ENCODE results near the gene LHX8.
"Not testable (repeated sequence)": the region's sequence is repeated elsewhere in the genome, so short reads cannot be mapped to it uniquely, and the experiment has no call there.

Gene LHX8

GRCh38 chr1:75132812-75133619, 1.2 kb upstream of the LHX8 start:
- no peak for DNase-seq (ENCODE audit: low spot score)

GRCh38 chr1:75134647-75135572, 722 bp downstream of the LHX8 start:
- no peak for DNase-seq (ENCODE audit: low spot score)

- no peak for DNase-seq (ENCODE audit: low spot score)
These were observed 1.5 kb downstream of the LHX8 start for GRCh38 chr1:75135573-75136194.

- DNase-seq (ENCODE audit: low spot score), result no peak
These were observed 2.1 kb downstream of the LHX8 start for GRCh38 chr1:75136195-75136815.

GRCh38 chr1:75136921-75137641, 2.9 kb downstream of the LHX8 start:
- DNase-seq (ENCODE audit: low spot score), result no peak

- DNase-seq (ENCODE audit: low spot score), result no peak
These were observed 17.9 kb downstream of the LHX8 start for GRCh38 chr1:75152092-75152491.

- no peak for DNase-seq (ENCODE audit: low spot score)
These were observed 25.0 kb downstream of the LHX8 start for GRCh38 chr1:75159154-75159553.

GRCh38 chr1:75165264-75165663, 31.1 kb downstream of the LHX8 start:
- no peak for DNase-seq (ENCODE audit: low spot score)

- no peak for DNase-seq (ENCODE audit: low spot score)
These were observed 32.6 kb downstream of the LHX8 start for GRCh38 chr1:75166821-75167220.

- no peak for DNase-seq (ENCODE audit: low spot score)
These were observed 35.8 kb downstream of the LHX8 start for GRCh38 chr1:75170011-75170410.

- DNase-seq (ENCODE audit: low spot score), result no peak
These were observed 36.8 kb downstream of the LHX8 start for GRCh38 chr1:75170981-75171380.

GRCh38 chr1:75171876-75172275, 37.7 kb downstream of the LHX8 start:
- DNase-seq (ENCODE audit: low spot score), result no peak

- DNase-seq (ENCODE audit: low spot score), result no peak
These were observed 38.4 kb downstream of the LHX8 start for GRCh38 chr1:75172556-75172955.

- DNase-seq (ENCODE audit: low spot score), result no peak
These were observed 40.0 kb downstream of the LHX8 start for GRCh38 chr1:75174031-75174760.

- not testable (repeated sequence) for DNase-seq (ENCODE audit: low spot score)
These were observed 47.2 kb downstream of the LHX8 start for GRCh38 chr1:75181214-75181955.

- DNase-seq (ENCODE audit: low spot score), result no peak
These were observed 54.7 kb downstream of the LHX8 start for GRCh38 chr1:75188892-75189291.

GRCh38 chr1:75198163-75198562, 64.0 kb downstream of the LHX8 start:
- no peak for DNase-seq (ENCODE audit: low spot score)

GRCh38 chr1:75198761-75199160, 64.6 kb downstream of the LHX8 start:
- no peak for DNase-seq (ENCODE audit: low spot score)

GRCh38 chr1:75202751-75203150, 68.6 kb downstream of the LHX8 start:
- DNase-seq (ENCODE audit: low spot score), result no peak
